Measurements from ENCODE around the gene LEP. TPM values are rescaled to one million over a fixed set of nuclear protein-coding genes. Genes with fewer than 3 reads are reported as not detected.
"Not testable (repeated sequence)": the region's sequence is repeated elsewhere in the genome, so short reads cannot be mapped to it uniquely, and the experiment has no call there.

LEP gene
- total and polyA plus RNA-seq, 7 donors = 0.16 to 5.4 (median 0.85) TPM; not detected in 3

DNA sequence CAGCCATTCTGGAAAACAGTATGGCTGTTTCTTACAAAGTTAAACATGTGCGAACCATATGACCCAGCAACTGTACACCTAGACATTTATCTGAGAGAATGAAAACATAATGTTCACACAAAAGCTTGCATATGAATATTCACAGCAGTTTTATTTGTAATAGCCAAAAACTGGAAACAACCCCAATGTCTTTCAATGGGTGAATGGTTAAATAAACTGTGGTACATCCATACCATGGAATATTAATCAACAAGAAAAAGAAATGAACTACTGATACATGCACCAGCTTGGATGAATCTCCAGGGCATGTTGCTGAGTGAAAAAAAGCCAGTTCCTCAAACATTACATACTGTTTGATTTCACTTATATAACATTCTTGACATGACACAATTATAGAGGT lies 37.3 kb downstream of the LEP start:
- no peak overlapping the region for H3K4me3 ChIP-seq
- H3K36me3 ChIP-seq = peaks cover 0 to 3% (median 0%) of the 10 kb centered on the region in 4 donors
- no peaks in the 10 kb centered on the region for H3K4me1 ChIP-seq
- H3K27ac ChIP-seq = no peak overlapping the region
- H3K9me3 ChIP-seq = peaks cover 0 to 3% (median 0%) of the 10 kb centered on the region in 4 donors
- TF ChIP-seq, protein P1, sequence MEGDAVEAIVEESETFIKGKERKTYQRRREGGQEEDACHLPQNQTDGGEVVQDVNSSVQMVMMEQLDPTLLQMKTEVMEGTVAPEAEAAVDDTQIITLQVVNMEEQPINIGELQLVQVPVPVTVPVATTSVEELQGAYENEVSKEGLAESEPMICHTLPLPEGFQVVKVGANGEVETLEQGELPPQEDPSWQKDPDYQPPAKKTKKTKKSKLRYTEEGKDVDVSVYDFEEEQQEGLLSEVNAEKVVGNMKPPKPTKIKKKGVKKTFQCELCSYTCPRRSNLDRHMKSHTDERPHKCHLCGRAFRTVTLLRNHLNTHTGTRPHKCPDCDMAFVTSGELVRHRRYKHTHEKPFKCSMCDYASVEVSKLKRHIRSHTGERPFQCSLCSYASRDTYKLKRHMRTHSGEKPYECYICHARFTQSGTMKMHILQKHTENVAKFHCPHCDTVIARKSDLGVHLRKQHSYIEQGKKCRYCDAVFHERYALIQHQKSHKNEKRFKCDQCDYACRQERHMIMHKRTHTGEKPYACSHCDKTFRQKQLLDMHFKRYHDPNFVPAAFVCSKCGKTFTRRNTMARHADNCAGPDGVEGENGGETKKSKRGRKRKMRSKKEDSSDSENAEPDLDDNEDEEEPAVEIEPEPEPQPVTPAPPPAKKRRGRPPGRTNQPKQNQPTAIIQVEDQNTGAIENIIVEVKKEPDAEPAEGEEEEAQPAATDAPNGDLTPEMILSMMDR (IDR thresholded peaks at IDR 0.05) = no peak
- TF ChIP-seq EP300 (IDR thresholded peaks at IDR 0.05) (no peak), POLR2AphosphoS5 (IDR thresholded peaks at IDR 0.05) (no peak)
- WGBS, 2 donors = 91 to 97% methylated on average over 1 of the region's 1 CpG
- intact Hi-C loops (cut with DNase I) = no loop called here
- no peak for DNase-seq
- H3K27me3 ChIP-seq = no peaks in the 10 kb centered on the region

DNA sequence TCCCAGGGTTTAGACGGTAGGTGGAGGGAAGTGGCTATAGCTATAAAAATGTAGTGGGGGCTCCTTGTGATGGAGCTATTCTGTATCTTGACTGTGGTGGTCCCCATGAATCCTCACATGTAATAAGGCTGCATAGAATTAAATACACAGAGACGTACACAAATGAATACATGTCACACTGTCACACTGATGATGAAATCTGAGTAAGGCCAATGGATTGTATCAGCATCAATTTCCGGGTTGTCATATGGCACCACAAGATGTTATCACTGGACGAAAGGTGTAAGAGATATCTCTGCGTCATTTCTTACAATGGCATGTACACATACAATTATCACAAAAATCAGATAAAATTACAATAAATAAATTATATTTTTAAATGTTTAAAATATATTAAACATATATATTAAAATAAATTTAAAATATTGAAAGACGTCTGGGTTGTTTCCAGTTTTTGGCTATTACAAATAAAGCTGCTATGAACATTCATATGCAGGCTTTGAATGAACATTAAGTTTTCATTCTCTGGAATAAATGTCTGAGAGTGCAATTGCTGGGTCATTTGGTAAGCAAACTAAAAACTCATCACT lies 38.1 kb downstream of the LEP start:
- Histone ChIP-seq H3K4me3 (no peak overlapping the region), H3K36me3 (peaks cover 0 to 3% (median 0%) of the 10 kb centered on the region in 4 donors), H3K27me3 (no peaks in the 10 kb centered on the region), H3K4me1 (no peaks in the 10 kb centered on the region), H3K27ac (no peak overlapping the region), H3K9me3 (peaks cover 0 to 3% (median 0%) of the 10 kb centered on the region in 4 donors)
- no peak for DNase-seq
- WGBS, 2 donors = 95 to 96% methylated on average over 6 of the region's 6 CpGs
- intact Hi-C loops (cut with DNase I) = no loop called here
- TF ChIP-seq EP300 (IDR thresholded peaks at IDR 0.05) (no peak), POLR2A (IDR thresholded peaks at IDR 0.05) (no peak), POLR2AphosphoS5 (IDR thresholded peaks at IDR 0.05) (no peak)
- TF ChIP-seq, protein P1 (IDR thresholded peaks at IDR 0.05) = no peak

DNA sequence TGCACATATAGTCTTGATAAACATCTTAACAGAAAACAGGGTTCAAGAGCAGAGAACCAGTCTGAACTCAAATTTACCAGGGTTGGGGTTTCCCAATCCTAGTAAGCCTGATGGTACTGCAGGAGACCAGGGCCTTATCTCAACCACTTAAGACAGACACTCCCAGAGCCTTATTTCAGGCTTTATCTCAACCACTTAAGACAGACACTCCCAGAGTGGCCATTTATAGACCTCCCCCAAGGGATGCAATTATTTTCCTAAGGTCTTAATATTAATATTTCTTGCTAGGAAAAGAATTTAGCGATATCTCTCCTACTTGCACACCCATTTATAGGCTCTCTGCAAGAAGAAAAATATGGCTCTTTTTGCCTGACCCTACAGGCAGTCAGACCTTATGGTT lies 39.4 kb downstream of the LEP start:
- intact Hi-C loops (cut with DNase I); H3K4me3 ChIP-seq; H3K9me3 ChIP-seq; DNase-seq; H3K36me3 ChIP-seq; H3K27ac ChIP-seq; H3K4me1 ChIP-seq; H3K27me3 ChIP-seq: not testable (repeated sequence)
- 83 to 90% methylated on average over 1 of the region's 1 CpG for WGBS, 2 donors

DNA sequence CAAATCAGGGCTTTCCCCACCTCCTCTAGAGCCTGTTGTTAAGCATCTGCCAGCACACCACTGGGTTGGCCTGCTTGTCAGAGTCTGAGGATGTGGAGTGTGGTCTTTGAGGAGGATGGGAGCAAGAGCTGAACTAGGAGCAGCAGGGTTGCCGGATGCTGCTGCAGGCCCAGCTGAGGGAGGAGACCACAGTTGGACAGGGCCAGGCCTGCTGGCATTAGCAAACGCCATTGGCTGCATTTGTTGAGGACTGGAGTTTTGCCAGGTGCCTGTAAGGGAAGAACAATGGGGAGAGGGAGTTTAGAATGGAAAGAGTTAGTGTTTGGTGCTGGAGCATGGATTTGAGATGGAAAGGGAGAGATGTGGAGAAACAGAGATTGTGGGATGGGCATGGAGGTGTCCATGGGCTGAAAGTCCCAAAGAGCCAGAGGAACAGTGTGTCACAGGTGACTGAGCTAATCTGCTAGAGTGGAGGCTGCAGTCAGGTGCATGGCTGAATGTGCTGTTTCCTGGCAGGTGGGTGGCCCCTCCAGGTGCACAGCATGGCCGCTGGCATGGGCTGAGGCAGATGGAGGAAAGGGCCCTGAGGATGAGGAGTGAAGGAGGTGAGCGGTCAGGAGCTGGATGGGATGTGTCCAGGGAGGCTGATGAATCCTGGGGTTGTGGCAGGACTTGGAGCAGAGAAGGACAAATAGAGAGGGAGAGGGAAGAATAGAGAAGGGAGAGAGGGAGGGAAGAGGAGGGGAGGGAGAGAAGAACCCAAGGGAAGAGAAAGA lies 40.7 kb downstream of the LEP start:
- H3K4me1 ChIP-seq = no peaks in the 10 kb centered on the region
- no peaks in the 10 kb centered on the region for H3K27me3 ChIP-seq
- DNase-seq = no peak
- peaks cover 0 to 3% (median 0%) of the 10 kb centered on the region in 4 donors for H3K9me3 ChIP-seq
- H3K27ac ChIP-seq = no peak overlapping the region
- WGBS, 2 donors = 90 to 92% methylated on average over 4 of the region's 4 CpGs
- intact Hi-C loops (cut with DNase I) = no loop called here
- H3K4me3 ChIP-seq = no peak overlapping the region
- TF ChIP-seq, protein P1 (IDR thresholded peaks at IDR 0.05) = no peak
- no peak for TF ChIP-seq POLR2A (IDR thresholded peaks at IDR 0.05)
- no peak for TF ChIP-seq EP300 (IDR thresholded peaks at IDR 0.05)
- no peak for TF ChIP-seq POLR2AphosphoS5 (IDR thresholded peaks at IDR 0.05)
- peaks cover 0 to 12% (median 0%) of the 10 kb centered on the region in 4 donors for H3K36me3 ChIP-seq

DNA sequence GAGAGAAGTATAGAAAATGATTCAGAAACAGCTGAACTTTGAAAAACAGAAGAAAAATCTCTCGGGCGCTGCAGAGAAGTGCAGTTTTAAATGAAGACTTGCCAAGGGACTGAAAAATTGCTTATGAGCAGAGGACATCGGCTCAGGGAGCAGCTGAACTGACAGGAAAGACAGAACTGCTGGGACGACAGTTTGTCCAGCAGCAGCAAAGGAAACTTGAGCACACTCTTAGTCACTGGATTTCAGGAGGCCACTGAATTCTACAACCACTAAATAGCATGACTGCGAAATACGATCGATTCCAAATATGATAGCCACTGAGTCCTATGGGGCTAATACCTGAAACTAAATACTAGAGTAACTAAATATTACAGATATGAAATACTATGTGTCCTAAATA lies 43.0 kb downstream of the LEP start:
- no peak for DNase-seq
- WGBS, 2 donors = 92 to 94% methylated on average over 7 of the region's 7 CpGs
- no peak overlapping the region for H3K4me3 ChIP-seq

More for the DNA sequence above, 43.0 kb downstream of the LEP start:
- intact Hi-C loops (cut with DNase I) = no loop called here
- peaks cover 0 to 12% (median 0%) of the 10 kb centered on the region in 4 donors for H3K36me3 ChIP-seq
- TF ChIP-seq POLR2A (IDR thresholded peaks at IDR 0.05) = no peak
- TF ChIP-seq EP300 (IDR thresholded peaks at IDR 0.05) = no peak
- TF ChIP-seq, protein P1 (IDR thresholded peaks at IDR 0.05) = no peak
- no peak for TF ChIP-seq POLR2AphosphoS5 (IDR thresholded peaks at IDR 0.05)
- H3K9me3 ChIP-seq = peaks cover 0 to 3% (median 0%) of the 10 kb centered on the region in 4 donors
- no peak overlapping the region for H3K27ac ChIP-seq
- no peaks in the 10 kb centered on the region for H3K27me3 ChIP-seq
- H3K4me1 ChIP-seq = no peaks in the 10 kb centered on the region
